HEK293 (cell line): Measurements from ENCODE around the gene ADRA2B.

ENCODE experiments used
- MYNN ChIP-seq: fragments of 450-650 bp; formaldehyde crosslinking; IDR thresholded peaks from 2 replicates; pipeline ENCODE4 v1.5.1; 2016; ENCODE audit warnings: missing biosample characterization, missing genetic modification characterization, borderline replicate concordance
- RBAK ChIP-seq: fragments of 450-650 bp; formaldehyde crosslinking; IDR thresholded peaks from 2 replicates; pipeline ENCODE4 v1.5.1; 2016; ENCODE audit warnings: missing biosample characterization, missing genetic modification characterization
- ZBTB17 ChIP-seq: fragments of 450-650 bp; formaldehyde crosslinking; IDR thresholded peaks from 2 replicates; pipeline ENCODE4 v1.5.1; 2016; ENCODE audit warnings: missing biosample characterization, missing genetic modification characterization
- ZNF114 ChIP-seq: fragments of 450-650 bp; formaldehyde crosslinking; IDR thresholded peaks from 2 replicates; pipeline ENCODE4 v1.5.0; 2017; ENCODE audit warnings: missing biosample characterization, missing genetic modification characterization
- ZNF24 ChIP-seq: fragments of 450-650 bp; formaldehyde crosslinking; IDR thresholded peaks from 2 replicates; pipeline ENCODE4 v1.5.1; 2016; ENCODE audit warnings: missing biosample characterization, missing genetic modification characterization
- ZNF311 ChIP-seq: fragments of 450-650 bp; formaldehyde crosslinking; IDR thresholded peaks from 2 replicates; pipeline ENCODE4 v1.5.1; 2017; ENCODE audit warnings: missing biosample characterization, missing genetic modification characterization, borderline replicate concordance
- ZNF530 ChIP-seq: fragments of 450-650 bp; formaldehyde crosslinking; IDR thresholded peaks from 2 replicates; pipeline ENCODE4 v1.5.1; 2016; ENCODE audit warnings: low read depth, missing biosample characterization, missing genetic modification characterization
- ZNF549 ChIP-seq: fragments of 450-650 bp; IDR thresholded peaks from 2 replicates; pipeline ENCODE4 v1.5.1; 2018; ENCODE audit warnings: missing biosample characterization, missing genetic modification characterization, mild to moderate bottlenecking, inconsistent platforms, moderate library complexity
- ZNF571 ChIP-seq: fragments of 450-650 bp; formaldehyde crosslinking; IDR thresholded peaks from 2 replicates; pipeline ENCODE4 v1.5.0; 2017; ENCODE audit warnings: missing biosample characterization, missing genetic modification characterization
- ZSCAN30 ChIP-seq: fragments of 450-650 bp; IDR thresholded peaks from 2 replicates; pipeline ENCODE4 v1.5.1; 2018; ENCODE audit warnings: missing biosample characterization, mild to moderate bottlenecking, missing genetic modification characterization, moderate library complexity
- TF ChIP-seq, protein P1 (sequence below): fragments of 450-650 bp; formaldehyde crosslinking; IDR thresholded peaks from 2 replicates; pipeline ENCODE4 v1.5.1; 2016; ENCODE audit warnings: missing biosample characterization, missing genetic modification characterization
- TF ChIP-seq, protein P2 (sequence below): fragments of 450-650 bp; formaldehyde crosslinking; IDR thresholded peaks from 2 replicates; pipeline ENCODE4 v1.5.1; 2016; ENCODE audit warnings: missing biosample characterization, missing genetic modification characterization
- TF ChIP-seq, protein P3 (sequence below): sonication (generic); formaldehyde crosslinking; IDR thresholded peaks from 2 replicates; pipeline ENCODE4 v1.8.1; 2022; ENCODE audit warnings: mild to moderate bottlenecking, moderate library complexity, missing genetic modification reagents
- TF ChIP-seq, protein P4 (sequence below): fragments of 450-650 bp; formaldehyde crosslinking; IDR thresholded peaks from 2 replicates; pipeline ENCODE4 v1.5.1; 2016; ENCODE audit warnings: missing biosample characterization, missing genetic modification characterization

DNA sequence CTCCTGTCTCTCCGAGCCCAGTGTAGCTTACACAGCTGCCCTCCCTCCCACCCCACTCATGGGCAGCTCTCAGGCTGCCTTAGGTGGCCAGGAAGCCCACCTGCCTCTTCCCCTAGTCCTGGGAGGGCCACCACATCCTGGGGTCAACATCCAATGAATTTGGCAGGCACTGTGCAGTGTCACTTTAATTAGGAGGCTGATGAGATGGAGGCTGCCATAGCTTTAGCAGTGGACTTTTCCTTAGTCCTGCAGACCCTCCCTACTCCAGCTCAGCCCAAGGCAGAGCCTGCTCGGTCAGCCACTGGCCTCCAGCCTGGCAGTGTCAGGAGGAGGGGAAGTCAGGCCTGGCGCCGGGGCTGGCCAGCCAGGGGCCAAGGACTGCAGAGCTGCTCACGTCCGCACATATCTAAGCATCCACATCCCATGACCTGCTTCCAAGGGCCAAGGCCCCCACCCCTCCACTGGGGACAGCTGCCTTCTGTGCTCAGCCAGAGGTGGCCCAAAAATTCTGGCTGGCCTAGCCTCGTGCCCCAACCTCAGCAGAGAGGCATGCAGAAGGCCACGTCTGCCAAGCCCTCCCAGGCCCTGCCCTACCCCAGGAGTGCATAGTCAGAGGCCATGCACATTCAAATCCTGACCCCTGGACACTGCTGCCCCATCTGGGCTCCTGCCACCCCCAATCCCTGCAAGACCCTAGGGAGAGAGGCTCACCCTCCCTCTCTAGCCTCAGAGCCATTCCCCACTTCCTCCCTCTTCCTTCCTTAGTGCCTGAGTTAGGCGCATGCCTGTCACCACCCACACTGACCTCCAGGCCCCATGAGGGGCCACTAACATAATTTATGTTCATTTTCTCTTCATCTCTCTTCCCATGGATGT, 33.1 kb downstream of the ADRA2B start:
- TF ChIP-seq, protein P1, sequence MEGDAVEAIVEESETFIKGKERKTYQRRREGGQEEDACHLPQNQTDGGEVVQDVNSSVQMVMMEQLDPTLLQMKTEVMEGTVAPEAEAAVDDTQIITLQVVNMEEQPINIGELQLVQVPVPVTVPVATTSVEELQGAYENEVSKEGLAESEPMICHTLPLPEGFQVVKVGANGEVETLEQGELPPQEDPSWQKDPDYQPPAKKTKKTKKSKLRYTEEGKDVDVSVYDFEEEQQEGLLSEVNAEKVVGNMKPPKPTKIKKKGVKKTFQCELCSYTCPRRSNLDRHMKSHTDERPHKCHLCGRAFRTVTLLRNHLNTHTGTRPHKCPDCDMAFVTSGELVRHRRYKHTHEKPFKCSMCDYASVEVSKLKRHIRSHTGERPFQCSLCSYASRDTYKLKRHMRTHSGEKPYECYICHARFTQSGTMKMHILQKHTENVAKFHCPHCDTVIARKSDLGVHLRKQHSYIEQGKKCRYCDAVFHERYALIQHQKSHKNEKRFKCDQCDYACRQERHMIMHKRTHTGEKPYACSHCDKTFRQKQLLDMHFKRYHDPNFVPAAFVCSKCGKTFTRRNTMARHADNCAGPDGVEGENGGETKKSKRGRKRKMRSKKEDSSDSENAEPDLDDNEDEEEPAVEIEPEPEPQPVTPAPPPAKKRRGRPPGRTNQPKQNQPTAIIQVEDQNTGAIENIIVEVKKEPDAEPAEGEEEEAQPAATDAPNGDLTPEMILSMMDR, result no peak
- TF ChIP-seq ZNF114 (no peak), ZNF571 (no peak), ZNF549 (tag by site-specific recombination) (no peak), MYNN (tag by site-specific recombination) (no peak), ZNF311 (tag by site-specific recombination) (no peak), ZBTB17 (no peak), ZNF24 (tag by site-specific recombination) (no peak), ZNF530 (tag by site-specific recombination) (no peak), ZSCAN30 (tag by site-specific recombination) (no peak), RBAK (tag by site-specific recombination) (no peak)
- TF ChIP-seq, protein P2, sequence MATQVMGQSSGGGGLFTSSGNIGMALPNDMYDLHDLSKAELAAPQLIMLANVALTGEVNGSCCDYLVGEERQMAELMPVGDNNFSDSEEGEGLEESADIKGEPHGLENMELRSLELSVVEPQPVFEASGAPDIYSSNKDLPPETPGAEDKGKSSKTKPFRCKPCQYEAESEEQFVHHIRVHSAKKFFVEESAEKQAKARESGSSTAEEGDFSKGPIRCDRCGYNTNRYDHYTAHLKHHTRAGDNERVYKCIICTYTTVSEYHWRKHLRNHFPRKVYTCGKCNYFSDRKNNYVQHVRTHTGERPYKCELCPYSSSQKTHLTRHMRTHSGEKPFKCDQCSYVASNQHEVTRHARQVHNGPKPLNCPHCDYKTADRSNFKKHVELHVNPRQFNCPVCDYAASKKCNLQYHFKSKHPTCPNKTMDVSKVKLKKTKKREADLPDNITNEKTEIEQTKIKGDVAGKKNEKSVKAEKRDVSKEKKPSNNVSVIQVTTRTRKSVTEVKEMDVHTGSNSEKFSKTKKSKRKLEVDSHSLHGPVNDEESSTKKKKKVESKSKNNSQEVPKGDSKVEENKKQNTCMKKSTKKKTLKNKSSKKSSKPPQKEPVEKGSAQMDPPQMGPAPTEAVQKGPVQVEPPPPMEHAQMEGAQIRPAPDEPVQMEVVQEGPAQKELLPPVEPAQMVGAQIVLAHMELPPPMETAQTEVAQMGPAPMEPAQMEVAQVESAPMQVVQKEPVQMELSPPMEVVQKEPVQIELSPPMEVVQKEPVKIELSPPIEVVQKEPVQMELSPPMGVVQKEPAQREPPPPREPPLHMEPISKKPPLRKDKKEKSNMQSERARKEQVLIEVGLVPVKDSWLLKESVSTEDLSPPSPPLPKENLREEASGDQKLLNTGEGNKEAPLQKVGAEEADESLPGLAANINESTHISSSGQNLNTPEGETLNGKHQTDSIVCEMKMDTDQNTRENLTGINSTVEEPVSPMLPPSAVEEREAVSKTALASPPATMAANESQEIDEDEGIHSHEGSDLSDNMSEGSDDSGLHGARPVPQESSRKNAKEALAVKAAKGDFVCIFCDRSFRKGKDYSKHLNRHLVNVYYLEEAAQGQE, result no peak
- TF ChIP-seq, protein P3, sequence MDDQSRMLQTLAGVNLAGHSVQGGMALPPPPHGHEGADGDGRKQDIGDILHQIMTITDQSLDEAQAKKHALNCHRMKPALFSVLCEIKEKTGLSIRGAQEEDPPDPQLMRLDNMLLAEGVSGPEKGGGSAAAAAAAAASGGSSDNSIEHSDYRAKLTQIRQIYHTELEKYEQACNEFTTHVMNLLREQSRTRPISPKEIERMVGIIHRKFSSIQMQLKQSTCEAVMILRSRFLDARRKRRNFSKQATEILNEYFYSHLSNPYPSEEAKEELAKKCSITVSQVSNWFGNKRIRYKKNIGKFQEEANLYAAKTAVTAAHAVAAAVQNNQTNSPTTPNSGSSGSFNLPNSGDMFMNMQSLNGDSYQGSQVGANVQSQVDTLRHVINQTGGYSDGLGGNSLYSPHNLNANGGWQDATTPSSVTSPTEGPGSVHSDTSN, result no peak
- TF ChIP-seq, protein P4, sequence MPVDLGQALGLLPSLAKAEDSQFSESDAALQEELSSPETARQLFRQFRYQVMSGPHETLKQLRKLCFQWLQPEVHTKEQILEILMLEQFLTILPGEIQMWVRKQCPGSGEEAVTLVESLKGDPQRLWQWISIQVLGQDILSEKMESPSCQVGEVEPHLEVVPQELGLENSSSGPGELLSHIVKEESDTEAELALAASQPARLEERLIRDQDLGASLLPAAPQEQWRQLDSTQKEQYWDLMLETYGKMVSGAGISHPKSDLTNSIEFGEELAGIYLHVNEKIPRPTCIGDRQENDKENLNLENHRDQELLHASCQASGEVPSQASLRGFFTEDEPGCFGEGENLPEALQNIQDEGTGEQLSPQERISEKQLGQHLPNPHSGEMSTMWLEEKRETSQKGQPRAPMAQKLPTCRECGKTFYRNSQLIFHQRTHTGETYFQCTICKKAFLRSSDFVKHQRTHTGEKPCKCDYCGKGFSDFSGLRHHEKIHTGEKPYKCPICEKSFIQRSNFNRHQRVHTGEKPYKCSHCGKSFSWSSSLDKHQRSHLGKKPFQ (tag by site-specific recombination), result no peak
